ENCODE data around the gene C4BPB. TPM values are rescaled to one million over a fixed set of nuclear protein-coding genes. Genes with fewer than 3 reads are reported as not detected.

The C4BPB gene
- total and polyA plus RNA-seq, 2 of the 13 experiments (the other 11 are each of a cell fraction or from before 2014, with no cell fraction given): 155 to 266 TPM

DNA sequence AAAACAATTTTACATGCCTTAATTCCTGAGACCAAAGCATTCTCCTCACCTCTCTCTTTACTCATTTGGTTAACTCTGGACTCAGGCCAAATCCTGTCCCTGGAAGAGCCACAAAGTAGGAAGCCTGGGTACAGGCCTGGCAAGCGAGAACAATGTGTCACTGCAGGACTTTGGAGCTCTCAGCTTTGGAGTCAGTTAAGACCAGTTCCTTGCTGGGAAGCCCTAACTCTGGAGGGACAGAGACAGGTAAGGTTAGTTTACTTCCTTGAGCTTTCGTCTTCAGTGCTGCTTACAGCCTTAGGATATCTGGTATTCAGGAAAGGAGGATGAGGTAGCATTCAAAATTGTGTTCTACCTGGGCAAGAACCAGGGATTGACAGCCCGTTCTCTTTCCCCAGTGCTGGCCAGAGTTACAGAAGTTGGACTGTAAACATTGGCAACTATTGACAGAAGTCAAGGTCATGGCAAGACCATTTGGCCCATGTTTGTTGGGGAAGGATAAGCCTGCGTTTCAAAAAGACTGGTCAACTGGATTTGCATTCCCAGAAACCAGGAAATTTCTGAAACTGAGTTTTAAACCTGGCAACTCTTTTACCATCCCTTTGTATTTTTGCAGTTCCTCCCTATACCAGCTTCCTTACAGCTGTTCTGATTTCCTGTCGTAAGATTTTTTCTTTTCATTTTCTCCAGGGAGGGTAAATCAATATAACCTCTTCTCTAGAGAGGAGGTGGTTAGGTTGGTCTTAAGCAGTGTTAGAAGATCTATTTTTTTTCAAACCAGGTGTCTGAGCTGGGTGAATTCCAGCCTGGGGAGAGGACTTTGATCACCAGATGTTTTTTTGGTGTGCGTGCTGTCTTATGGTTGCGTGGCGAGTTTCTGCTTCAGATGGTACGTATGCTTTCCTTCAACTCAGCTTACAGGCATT is at the start of gene C4BPB (continued):
- TF ChIP-seq, protein P1, sequence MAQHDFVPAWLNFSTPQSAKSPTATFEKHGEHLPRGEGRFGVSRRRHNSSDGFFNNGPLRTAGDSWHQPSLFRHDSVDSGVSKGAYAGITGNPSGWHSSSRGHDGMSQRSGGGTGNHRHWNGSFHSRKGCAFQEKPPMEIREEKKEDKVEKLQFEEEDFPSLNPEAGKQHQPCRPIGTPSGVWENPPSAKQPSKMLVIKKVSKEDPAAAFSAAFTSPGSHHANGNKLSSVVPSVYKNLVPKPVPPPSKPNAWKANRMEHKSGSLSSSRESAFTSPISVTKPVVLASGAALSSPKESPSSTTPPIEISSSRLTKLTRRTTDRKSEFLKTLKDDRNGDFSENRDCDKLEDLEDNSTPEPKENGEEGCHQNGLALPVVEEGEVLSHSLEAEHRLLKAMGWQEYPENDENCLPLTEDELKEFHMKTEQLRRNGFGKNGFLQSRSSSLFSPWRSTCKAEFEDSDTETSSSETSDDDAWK (CRISPR knock-in tag; IDR thresholded peaks at IDR 0.05): no peak
- TF ChIP-seq GTF2F1 (IDR thresholded peaks at IDR 0.05; ENCODE audit: low read length) (no peak), ZNF629 (CRISPR knock-in tag; conservative IDR thresholded peaks at IDR 0.05) (0 out of 2 replicates have a peak, but pooled peaks have one; percentile 14), HDAC6 (IDR thresholded peaks at IDR 0.05; ENCODE audit: low read depth, low read length) (no peak), SAP130 (CRISPR knock-in tag; IDR thresholded peaks at IDR 0.05; ENCODE audit: low read depth) (peak; percentile 95), RNF219 (CRISPR knock-in tag; IDR thresholded peaks at IDR 0.05) (no peak), ZBTB14 (CRISPR knock-in tag; IDR thresholded peaks at IDR 0.05) (no peak), ZNF121 (CRISPR knock-in tag; IDR thresholded peaks at IDR 0.05) (peak; percentile 35; the same call in 1 of the 2 replicates), DNMT1 (CRISPR knock-in tag; IDR thresholded peaks at IDR 0.05) (no peak), ZNF746 (CRISPR knock-in tag; IDR thresholded peaks at IDR 0.05) (no peak; the same call in 1 of the 2 replicates), CBX5 (CRISPR knock-in tag; IDR thresholded peaks at IDR 0.05; ENCODE audit: borderline replicate concordance) (peak; percentile 21; the same call in 1 of the 2 replicates), ZNF512B (CRISPR knock-in tag; IDR thresholded peaks at IDR 0.05; ENCODE audit: borderline replicate concordance) (peak; percentile 43; the same call in 1 of the 2 replicates), JUND (CRISPR knock-in tag; IDR thresholded peaks at IDR 0.05) (peak; percentile 49; the same call in 1 of the 2 replicates)
- TF ChIP-seq, protein P2, sequence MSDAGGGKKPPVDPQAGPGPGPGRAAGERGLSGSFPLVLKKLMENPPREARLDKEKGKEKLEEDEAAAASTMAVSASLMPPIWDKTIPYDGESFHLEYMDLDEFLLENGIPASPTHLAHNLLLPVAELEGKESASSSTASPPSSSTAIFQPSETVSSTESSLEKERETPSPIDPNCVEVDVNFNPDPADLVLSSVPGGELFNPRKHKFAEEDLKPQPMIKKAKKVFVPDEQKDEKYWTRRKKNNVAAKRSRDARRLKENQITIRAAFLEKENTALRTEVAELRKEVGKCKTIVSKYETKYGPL (CRISPR knock-in tag; IDR thresholded peaks at IDR 0.05): no peak
- TF ChIP-seq, protein P3, sequence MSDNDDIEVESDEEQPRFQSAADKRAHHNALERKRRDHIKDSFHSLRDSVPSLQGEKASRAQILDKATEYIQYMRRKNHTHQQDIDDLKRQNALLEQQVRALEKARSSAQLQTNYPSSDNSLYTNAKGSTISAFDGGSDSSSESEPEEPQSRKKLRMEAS (IDR thresholded peaks at IDR 0.05): peak; percentile 39
